Measurements from ENCODE around the gene HRAS.

The HRAS gene

GRCh38 chr11:497565-498296 is 37.6 kb downstream of the HRAS start:
- no peak for DNase-seq

GRCh38 chr11:496834-497564 is 38.4 kb downstream of the HRAS start:
- no peak for DNase-seq

DNA sequence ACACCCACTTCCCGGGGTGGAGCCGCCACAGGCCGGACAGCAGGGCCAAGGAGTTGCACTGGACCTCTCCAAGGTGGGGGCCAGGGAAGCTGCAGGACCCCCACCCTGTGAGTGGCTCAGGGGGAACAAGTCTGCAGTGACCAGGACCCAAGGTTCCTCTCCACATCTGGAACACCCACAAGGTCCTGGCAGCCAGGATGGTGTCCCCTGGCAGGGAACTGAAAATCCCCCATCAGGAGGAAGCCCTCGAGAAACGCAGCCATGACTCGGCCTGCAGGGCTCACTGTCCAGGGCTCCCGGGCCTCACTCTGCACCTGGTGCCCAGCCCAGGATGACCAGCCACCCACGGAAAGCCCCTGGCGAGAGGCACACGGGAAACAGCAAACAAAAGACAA is 39.8 kb downstream of the HRAS start:
- peak in 1 of 56 donors; percentile 54 for DNase-seq

- DNase-seq = peak in 51 of 56 donors; percentile 25 to 93 (median 77)
Measured at GRCh38 chr11:494761-495536, 40.4 kb downstream of the HRAS start.

- no peak for DNase-seq
Measured at GRCh38 chr11:492427-493226, 42.7 kb downstream of the HRAS start.

GRCh38 chr11:491358-491757 is 44.0 kb downstream of the HRAS start:
- no peak for DNase-seq

DNA sequence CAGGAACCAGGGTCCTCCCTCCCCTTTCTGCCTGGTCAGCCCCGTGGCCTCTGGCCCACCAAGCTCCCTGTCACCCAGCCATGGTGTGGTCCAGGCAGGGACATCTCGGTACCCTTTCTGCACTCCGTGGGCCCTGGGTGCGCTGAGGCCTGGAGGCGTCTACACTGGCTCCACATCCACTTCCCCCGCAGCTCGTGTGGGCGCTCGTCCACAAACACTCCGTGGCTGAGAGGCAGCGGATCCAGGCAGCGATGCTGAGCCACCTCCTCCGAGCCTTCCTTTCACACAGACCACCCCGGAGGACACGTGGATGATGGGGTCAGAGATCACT is 44.5 kb downstream of the HRAS start:
- DNase-seq = no peak

- no peak for DNase-seq
Measured at GRCh38 chr11:490186-490929, 45.0 kb downstream of the HRAS start.

DNA sequence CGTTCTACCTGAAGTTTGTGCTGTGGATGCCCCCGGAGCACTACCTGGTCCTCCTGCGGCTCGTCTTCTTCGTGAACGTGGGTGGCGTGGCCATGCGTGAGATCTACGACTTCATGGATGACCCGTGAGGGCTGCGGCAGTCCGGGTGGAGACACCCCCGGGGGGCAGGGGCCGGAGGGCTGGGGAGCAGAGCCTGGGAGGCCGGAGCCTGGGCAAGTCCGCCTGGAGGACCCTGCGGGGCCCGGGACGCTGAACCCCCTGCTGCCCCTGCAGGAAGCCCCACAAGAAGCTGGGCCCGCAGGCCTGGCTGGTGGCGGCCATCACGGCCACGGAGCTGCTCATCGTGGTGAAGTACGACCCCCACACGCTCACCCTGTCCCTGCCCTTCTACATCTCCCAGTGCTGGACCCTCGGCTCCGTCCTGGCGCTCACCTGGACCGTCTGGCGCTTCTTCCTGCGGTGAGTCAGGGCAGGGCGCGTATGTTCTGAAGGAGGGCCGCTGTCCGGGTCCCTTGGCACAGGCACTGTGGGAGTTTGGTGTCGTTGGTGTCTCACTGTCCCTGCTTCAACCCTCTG is 45.7 kb downstream of the HRAS start:
- no peak for DNase-seq

DNA sequence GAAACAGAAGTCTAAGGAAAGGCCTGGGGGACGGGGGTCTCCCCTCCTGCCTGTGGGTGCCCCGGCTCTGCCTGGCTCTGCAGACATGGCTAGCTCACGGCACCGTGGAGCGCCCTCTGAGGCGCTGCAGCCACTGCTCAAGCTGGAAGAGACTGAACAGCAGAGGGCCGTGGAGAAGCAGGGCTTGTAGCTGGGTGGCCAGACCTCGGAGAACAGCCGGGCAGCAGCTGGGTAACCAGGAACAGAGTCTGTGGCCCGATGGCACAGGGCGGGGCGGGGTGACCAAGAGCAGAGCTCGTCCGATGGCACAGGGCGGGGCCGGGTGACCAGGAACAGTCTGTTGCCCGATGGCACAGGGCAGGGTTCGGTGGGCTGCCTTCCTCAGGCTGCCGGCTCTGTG is 46.4 kb downstream of the HRAS start:
- DNase-seq = peak in 2 of 56 donors; percentile 30 to 47

DNA sequence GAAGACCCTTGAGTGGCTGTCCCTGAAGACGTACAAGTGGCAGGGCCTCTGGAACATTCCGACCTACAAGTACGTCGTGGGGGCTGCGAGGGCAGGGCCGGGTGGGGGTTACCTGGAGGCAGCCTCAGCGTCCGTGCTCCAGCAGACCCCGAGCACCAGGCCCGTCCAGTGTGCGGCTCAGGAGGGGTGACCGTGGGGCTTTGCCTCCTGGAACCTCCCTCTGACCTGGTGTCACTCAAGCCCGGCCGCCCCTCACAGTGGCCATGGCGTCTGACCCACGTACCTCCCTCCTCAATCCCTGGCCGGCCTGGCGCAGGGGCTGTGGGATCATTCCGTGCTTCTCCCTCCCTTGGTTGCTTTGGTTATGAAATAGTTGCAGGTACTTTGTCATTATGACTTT is 46.8 kb downstream of the HRAS start:
- no peak for DNase-seq

DNA sequence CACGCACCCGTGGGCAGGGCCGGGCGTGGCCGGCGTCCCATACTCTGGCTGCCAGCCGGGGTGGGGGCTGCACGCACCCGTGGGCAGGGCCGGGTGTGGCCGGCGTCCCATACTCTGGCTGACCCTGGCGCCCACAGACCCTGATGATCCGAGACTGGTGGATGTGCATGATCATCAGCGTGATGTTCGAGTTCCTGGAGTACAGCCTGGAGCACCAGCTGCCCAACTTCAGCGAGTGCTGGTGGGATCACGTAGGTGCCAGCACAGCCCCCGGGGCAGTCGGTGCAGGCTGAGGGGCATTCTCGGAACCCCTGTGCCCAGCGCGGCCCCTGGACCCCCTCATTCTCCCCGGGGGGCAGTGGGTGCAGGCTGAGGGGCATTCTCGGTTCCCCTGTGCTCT is 47.3 kb downstream of the HRAS start:
- DNase-seq = no peak

DNA sequence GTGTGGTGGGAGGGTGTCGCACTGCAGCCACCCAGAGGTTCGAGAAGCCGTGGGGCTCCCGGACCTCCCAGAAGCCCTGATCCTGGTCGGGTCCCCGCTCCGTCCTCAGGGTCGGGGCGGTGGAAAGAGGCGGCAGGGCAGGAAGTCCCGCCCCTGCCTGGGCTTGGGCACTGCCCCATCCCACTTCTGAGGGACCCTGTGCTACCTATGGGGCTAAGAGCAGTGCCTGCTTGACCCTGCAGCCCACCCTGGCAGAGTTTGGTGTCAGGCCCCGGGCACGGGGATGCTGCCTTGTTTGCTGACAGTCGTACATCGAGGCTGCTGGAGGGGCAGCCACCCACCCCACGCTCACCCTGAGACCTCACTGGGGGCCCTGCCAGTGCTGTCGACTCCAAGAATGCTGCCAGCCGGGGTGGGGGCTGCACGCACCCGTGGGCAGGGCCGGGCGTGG is 47.8 kb downstream of the HRAS start:
- no peak for DNase-seq

GRCh38 chr11:486189-486588 is 49.2 kb downstream of the HRAS start:
- DNase-seq = no peak

- no peak for DNase-seq
Measured at GRCh38 chr11:484616-485015, 50.8 kb downstream of the HRAS start.

All from nucleus accumbens (tissue), 56 donors.